NCI-H1048 (cell line): ENCODE results near the gene HELZ.

ENCODE experiments used
- DNase-seq: peaks from one replicate; lab custom pipeline; 2025; lab: John Stamatoyannopoulos, UW

Gene HELZ

GRCh38 chr17:67078292-67078691, 166.7 kb downstream of the HELZ start:
- no peak for DNase-seq

GRCh38 chr17:67076290-67076689, 168.7 kb downstream of the HELZ start:
- DNase-seq: no peak

GRCh38 chr17:67074781-67075180, 170.2 kb downstream of the HELZ start:
- DNase-seq: no peak

GRCh38 chr17:67072885-67073284, 172.1 kb downstream of the HELZ start:
- DNase-seq: no peak

- no peak for DNase-seq
Observed at GRCh38 chr17:67071595-67071994, 173.4 kb downstream of the HELZ start.

GRCh38 chr17:67069603-67070136, 175.3 kb downstream of the HELZ start:
- no peak for DNase-seq

- DNase-seq: no peak
Observed at GRCh38 chr17:67068999-67069398, 176.0 kb downstream of the HELZ start.

- DNase-seq: no peak
Observed at GRCh38 chr17:67067571-67068482, 177.2 kb downstream of the HELZ start.

- no peak for DNase-seq
Observed at GRCh38 chr17:67066717-67067116, 178.3 kb downstream of the HELZ start.

- no peak for DNase-seq
Observed at GRCh38 chr17:67063141-67063540, 181.9 kb downstream of the HELZ start.

GRCh38 chr17:67059372-67059771, 185.6 kb downstream of the HELZ start:
- no peak for DNase-seq

- DNase-seq: no peak
Observed at GRCh38 chr17:67058036-67058435, 187.0 kb downstream of the HELZ start.

GRCh38 chr17:67056746-67057490, 188.1 kb downstream of the HELZ start:
- no peak for DNase-seq

- no peak for DNase-seq
Observed at GRCh38 chr17:67055811-67056745, 188.9 kb downstream of the HELZ start.

GRCh38 chr17:67055041-67055443, 190.0 kb downstream of the HELZ start:
- DNase-seq: no peak

- no peak for DNase-seq
Observed at GRCh38 chr17:67054608-67055007, 190.4 kb downstream of the HELZ start.

- no peak for DNase-seq
Observed at GRCh38 chr17:67054011-67054591, 190.9 kb downstream of the HELZ start.

GRCh38 chr17:67053438-67054000, 191.5 kb downstream of the HELZ start:
- no peak for DNase-seq

- DNase-seq: no peak
Observed at GRCh38 chr17:67052720-67053437, 192.1 kb downstream of the HELZ start.

- no peak for DNase-seq
Observed at GRCh38 chr17:67051837-67052236, 193.2 kb downstream of the HELZ start.
